Measurements from ENCODE around the gene CCDC9. TPM values are rescaled to one million over a fixed set of nuclear protein-coding genes. Genes with fewer than 3 reads are reported as not detected.

Gene CCDC9
- total and polyA plus RNA-seq, 2 of the 13 experiments (the other 11 are each of a cell fraction or from before 2014, with no cell fraction given): 2.9 to 6.3 TPM

DNA sequence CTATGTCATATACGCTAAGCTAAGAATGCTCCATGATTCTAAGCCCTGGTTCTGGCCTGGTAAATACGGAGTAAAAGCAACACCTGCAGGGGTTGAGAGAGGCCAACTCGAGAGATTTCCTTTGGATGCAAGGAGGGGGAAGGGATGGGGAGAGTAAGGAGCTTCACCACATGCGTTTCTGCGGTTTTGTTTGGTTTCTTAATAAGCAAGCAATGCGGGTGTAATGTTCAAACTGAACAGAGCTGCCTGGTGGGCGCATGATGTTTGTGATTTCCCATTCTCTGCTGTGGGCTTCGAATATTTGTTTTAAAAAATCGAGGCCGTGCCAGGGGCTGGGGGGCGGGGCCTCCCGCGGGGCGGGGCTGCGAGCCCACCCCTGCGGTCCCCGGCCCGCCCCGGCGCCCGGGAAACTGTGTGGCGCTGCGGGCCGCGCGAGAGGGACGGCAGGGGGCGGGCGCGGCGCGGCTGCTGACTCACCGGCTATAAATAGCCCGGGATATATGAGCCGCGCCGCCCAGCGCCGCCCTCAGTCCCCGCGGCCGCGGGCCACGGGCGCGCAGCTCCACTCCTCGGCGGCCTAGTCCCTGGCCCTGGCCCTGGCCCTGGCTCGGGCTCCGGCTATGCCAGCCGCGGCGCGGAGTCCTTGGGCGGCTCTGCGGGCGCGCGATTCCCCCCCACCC is 30.4 kb upstream of the CCDC9 start (continued):
- TF ChIP-seq, protein P1, sequence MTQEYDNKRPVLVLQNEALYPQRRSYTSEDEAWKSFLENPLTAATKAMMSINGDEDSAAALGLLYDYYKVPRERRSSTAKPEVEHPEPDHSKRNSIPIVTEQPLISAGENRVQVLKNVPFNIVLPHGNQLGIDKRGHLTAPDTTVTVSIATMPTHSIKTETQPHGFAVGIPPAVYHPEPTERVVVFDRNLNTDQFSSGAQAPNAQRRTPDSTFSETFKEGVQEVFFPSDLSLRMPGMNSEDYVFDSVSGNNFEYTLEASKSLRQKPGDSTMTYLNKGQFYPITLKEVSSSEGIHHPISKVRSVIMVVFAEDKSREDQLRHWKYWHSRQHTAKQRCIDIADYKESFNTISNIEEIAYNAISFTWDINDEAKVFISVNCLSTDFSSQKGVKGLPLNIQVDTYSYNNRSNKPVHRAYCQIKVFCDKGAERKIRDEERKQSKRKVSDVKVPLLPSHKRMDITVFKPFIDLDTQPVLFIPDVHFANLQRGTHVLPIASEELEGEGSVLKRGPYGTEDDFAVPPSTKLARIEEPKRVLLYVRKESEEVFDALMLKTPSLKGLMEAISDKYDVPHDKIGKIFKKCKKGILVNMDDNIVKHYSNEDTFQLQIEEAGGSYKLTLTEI (CRISPR knock-in tag; conservative IDR thresholded peaks at IDR 0.05): no peak
- TF ChIP-seq ZNF749 (CRISPR knock-in tag; IDR thresholded peaks at IDR 0.05; ENCODE audit: borderline replicate concordance) (peak; percentile 76; the same call in 1 of the 2 replicates), PITX1 (CRISPR knock-in tag; IDR thresholded peaks at IDR 0.05) (no peak), ZNF329 (CRISPR knock-in tag; IDR thresholded peaks at IDR 0.05; ENCODE audit: low read depth) (peak; percentile 72; the same call in 1 of the 2 replicates), DPF2 (CRISPR knock-in tag; IDR thresholded peaks at IDR 0.05; ENCODE audit: borderline replicate concordance, low read depth) (no peak), SIX4 (CRISPR knock-in tag; IDR thresholded peaks at IDR 0.05) (peak; percentile 28; the same call in 1 of the 2 replicates), TBL1XR1 (IDR thresholded peaks at IDR 0.05; ENCODE audit: borderline replicate concordance, low read length, partially characterized antibody) (peak; percentile 34), HNRNPUL1 (IDR thresholded peaks at IDR 0.05; ENCODE audit: low read depth, low read length) (peak; percentile 57; the same call in 1 of the 2 replicates)
- TF ChIP-seq, protein P2, sequence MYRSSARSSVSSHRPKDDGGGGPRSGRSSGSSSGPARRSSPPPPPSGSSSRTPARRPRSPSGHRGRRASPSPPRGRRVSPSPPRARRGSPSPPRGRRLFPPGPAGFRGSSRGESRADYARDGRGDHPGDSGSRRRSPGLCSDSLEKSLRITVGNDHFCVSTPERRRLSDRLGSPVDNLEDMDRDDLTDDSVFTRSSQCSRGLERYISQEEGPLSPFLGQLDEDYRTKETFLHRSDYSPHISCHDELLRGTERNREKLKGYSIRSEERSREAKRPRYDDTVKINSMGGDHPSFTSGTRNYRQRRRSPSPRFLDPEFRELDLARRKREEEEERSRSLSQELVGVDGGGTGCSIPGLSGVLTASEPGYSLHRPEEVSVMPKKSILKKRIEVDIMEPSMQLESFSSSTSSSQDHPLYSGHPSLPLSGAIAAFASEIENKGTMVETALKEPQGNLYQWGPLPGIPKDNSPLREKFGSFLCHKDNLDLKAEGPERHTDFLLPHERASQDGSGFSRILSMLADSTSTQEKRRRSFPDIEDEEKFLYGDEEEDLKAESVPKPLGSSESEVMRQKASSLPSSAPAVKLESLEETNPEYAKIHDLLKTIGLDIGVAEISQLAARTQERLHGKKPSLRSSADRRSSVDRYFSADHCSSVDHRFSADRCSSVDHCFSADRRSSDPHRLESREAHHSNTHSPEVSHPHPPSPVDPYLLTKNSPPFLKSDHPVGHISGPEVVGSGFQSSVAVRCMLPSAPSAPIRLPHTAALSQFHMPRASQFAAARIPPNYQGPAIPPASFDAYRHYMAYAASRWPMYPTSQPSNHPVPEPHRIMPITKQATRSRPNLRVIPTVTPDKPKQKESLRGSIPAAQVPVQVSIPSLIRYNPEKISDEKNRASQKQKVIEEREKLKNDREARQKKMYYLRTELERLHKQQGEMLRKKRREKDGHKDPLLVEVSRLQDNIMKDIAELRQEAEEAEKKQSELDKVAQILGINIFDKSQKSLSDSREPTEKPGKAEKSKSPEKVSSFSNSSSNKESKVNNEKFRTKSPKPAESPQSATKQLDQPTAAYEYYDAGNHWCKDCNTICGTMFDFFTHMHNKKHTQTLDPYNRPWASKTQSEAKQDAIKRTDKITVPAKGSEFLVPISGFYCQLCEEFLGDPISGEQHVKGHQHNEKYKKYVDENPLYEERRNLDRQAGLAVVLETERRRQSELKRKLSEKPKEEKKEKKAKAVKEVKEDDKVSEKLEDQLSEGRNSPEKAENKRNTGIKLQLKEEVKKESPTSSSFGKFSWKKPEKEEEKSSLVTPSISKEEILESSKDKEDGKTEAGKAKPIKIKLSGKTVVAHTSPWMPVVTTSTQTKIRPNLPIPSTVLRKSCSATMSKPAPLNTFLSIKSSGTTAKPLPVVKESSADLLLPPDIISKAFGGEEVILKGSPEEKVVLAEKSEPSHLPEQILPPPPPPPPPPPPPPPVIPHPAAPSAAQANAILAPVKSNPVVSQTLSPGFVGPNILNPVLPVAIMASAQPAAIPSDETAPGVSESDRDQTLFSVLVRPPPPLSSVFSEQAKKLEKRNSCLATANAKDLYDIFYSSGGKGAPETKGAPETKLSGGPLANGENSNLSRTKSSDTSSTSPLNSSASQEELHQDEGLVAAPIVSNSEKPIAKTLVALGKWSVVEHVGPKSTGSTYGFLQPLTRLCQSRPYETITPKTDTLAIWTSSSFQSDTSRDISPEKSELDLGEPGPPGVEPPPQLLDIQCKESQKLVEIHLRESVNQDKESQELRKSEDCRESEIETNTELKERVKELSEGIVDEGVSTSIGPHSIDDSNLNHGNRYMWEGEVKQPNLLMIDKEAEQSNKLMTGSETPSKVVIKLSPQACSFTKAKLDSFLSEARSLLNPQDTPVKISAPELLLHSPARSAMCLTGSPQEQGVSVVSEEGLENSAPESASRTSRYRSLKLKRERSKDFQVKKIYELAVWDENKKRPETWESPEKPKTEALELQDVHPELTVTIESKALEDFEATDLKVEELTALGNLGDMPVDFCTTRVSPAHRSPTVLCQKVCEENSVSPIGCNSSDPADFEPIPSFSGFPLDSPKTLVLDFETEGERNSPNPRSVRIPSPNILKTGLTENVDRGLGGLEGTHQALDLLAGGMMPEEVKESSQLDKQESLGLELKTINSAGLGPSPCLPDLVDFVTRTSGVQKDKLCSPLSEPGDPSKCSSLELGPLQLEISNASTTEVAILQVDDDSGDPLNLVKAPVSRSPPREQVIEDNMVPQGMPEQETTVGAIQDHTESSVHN (CRISPR knock-in tag; IDR thresholded peaks at IDR 0.05): no peak
- TF ChIP-seq, protein P3, sequence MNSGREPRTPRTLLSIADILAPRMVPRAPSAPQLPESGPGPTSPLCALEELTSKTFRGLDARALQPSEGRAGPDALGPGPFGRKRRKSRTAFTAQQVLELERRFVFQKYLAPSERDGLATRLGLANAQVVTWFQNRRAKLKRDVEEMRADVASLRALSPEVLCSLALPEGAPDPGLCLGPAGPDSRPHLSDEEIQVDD (CRISPR knock-in tag; IDR thresholded peaks at IDR 0.05; ENCODE audit: borderline replicate concordance): peak; percentile 56; the same call in 1 of the 2 replicates
- TF ChIP-seq, protein P4, sequence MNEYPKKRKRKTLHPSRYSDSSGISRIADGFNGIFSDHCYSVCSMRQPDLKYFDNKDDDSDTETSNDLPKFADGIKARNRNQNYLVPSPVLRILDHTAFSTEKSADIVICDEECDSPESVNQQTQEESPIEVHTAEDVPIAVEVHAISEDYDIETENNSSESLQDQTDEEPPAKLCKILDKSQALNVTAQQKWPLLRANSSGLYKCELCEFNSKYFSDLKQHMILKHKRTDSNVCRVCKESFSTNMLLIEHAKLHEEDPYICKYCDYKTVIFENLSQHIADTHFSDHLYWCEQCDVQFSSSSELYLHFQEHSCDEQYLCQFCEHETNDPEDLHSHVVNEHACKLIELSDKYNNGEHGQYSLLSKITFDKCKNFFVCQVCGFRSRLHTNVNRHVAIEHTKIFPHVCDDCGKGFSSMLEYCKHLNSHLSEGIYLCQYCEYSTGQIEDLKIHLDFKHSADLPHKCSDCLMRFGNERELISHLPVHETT (CRISPR knock-in tag; conservative IDR thresholded peaks at IDR 0.05): peak; percentile 46
- TF ChIP-seq, protein P5, sequence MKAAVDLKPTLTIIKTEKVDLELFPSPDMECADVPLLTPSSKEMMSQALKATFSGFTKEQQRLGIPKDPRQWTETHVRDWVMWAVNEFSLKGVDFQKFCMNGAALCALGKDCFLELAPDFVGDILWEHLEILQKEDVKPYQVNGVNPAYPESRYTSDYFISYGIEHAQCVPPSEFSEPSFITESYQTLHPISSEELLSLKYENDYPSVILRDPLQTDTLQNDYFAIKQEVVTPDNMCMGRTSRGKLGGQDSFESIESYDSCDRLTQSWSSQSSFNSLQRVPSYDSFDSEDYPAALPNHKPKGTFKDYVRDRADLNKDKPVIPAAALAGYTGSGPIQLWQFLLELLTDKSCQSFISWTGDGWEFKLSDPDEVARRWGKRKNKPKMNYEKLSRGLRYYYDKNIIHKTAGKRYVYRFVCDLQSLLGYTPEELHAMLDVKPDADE (CRISPR knock-in tag; IDR thresholded peaks at IDR 0.05): no peak
